SK-N-SH (cell line): ENCODE results near the gene NT5M. TPM values are rescaled to one million over a fixed set of nuclear protein-coding genes. Genes with fewer than 3 reads are reported as not detected.
"Not testable (repeated sequence)": the region's sequence is repeated elsewhere in the genome, so short reads cannot be mapped to it uniquely, and the experiment has no call there.

ENCODE experiments used
- CTCF ChIA-PET: fragments of 300-600, 350-600 bp; formaldehyde crosslinking; extraction: SDS; loops from one replicate; lab custom pipeline; 2021; lab: Yijun Ruan, JAX
- POLR2A ChIA-PET: fragments of 350-600 bp; sonication (Branson Sonifier 250); formaldehyde crosslinking; extraction: SDS; loops from one replicate; lab custom pipeline; 2020; ENCODE audit warnings: antibody characterized with exemption, inconsistent platforms; lab: Yijun Ruan, JAX
- DNase-seq: peaks from one replicate; pipeline ENCODE4 v3.0.0; 2012
- H2AFZ ChIP-seq: fragments of 200-600 bp; sonication (generic); 2 replicates; pipeline ENCODE4 v1.8.1; 2016; ENCODE audit warnings: antibody characterized with exemption, mild to moderate bottlenecking, low read depth
- H3F3A ChIP-seq: fragments of 200-600 bp; sonication (generic); replicated peaks from 2 replicates; pipeline ENCODE3; 2016; ENCODE audit warnings: antibody characterized with exemption, mild to moderate bottlenecking; ENCODE audit not compliant: insufficient read depth
- H3K27ac ChIP-seq, 2 experiments: fragments of 200-500 bp in 1 of 2; fragments of 200-600 bp in 1 of 2; sonication (Bioruptor generic) in 1 of 2; sonication (generic), shearing (Covaris generic) in 1 of 2; 2 replicates each; pipeline versions ENCODE4 v1.5.1 to v1.6.1; 2014 to 2016; ENCODE audit warnings: low read depth in 2 of 2, inconsistent platforms in 1 of 2, low read length in 1 of 2, mild to moderate bottlenecking in 1 of 2, mixed read lengths in 1 of 2
- H3K27me3 ChIP-seq: fragments of 200-600 bp; sonication (generic), shearing (Covaris generic); 2 replicates; pipeline ENCODE4 v1.6.1; 2016; ENCODE audit warnings: mixed run types; ENCODE audit not compliant: insufficient read depth
- H3K36me3 ChIP-seq, 2 experiments: fragments of 200-500 bp in 1 of 2; fragments of 200-600 bp in 1 of 2; sonication (Bioruptor generic) in 1 of 2; sonication (generic) in 1 of 2; replicated peaks in 1 of 2; 2 replicates each; pipeline versions ENCODE3 to v1.5.1; 2014 to 2016; ENCODE audit warnings: low read length in 1 of 2, mild to moderate bottlenecking in 1 of 2; ENCODE audit not compliant: insufficient read depth in 2 of 2, control insufficient read depth in 1 of 2
- H3K4me1 ChIP-seq, 2 experiments: fragments of 200-500 bp in 1 of 2; fragments of 200-600 bp in 1 of 2; sonication (Bioruptor generic) in 1 of 2; sonication (generic), shearing (Covaris generic) in 1 of 2; 2 replicates each; pipeline versions ENCODE4 v1.5.1 to v1.6.1; 2014 to 2016; ENCODE audit warnings: low read depth in 1 of 2, low read length in 1 of 2, mixed run types in 1 of 2; ENCODE audit not compliant: insufficient read depth in 2 of 2, control insufficient read depth in 1 of 2
- H3K4me2 ChIP-seq: fragments of 200-600 bp; sonication (generic), shearing (Covaris generic); 2 replicates; pipeline ENCODE4 v1.6.1; 2017; ENCODE audit warnings: mixed run types
- H3K4me3 ChIP-seq, 2 experiments: fragments of 200-500 bp in 1 of 2; fragments of 200-600 bp in 1 of 2; sonication (Bioruptor generic) in 1 of 2; sonication (generic), shearing (Covaris generic) in 1 of 2; 2 replicates each; pipeline versions ENCODE4 v1.5.1 to v1.8.1; 2014 to 2016; ENCODE audit warnings: low read depth in 2 of 2, inconsistent platforms in 1 of 2, low read length in 1 of 2, mild to moderate bottlenecking in 1 of 2, mixed read lengths in 1 of 2, moderate library complexity in 1 of 2
- H3K79me2 ChIP-seq: fragments of 200-600 bp; sonication (generic); 2 replicates; pipeline ENCODE4 v1.8.1; 2017; ENCODE audit warnings: mild to moderate bottlenecking; ENCODE audit not compliant: insufficient read depth
- H3K9ac ChIP-seq: fragments of 200-600 bp; sonication (generic); 2 replicates; pipeline ENCODE4 v1.6.1; 2017; ENCODE audit warnings: mixed run types
- H3K9me2 ChIP-seq: fragments of 200-600 bp; sonication (generic); 2 replicates; pipeline ENCODE4 v1.6.1; 2017; ENCODE audit warnings: mixed run types
- H3K9me3 ChIP-seq: fragments of 200-600 bp; sonication (generic); 2 replicates; pipeline ENCODE4 v1.6.1; 2017; ENCODE audit warnings: mixed run types, mild to moderate bottlenecking, moderate library complexity
- H4K20me1 ChIP-seq: fragments of 200-600 bp; sonication (generic); 2 replicates; pipeline ENCODE4 v1.6.1; 2017; ENCODE audit warnings: mild to moderate bottlenecking, mixed run types; ENCODE audit not compliant: insufficient read depth
- FOSL2 ChIP-seq: IDR thresholded peaks from 2 replicates; pipeline ENCODE4 v1.4.0; 2012; ENCODE audit warnings: low read depth, mild to moderate bottlenecking, moderate library complexity, borderline replicate concordance
- RAD21 ChIP-seq: IDR thresholded peaks from 2 replicates; pipeline ENCODE4 v1.6.1; 2012; ENCODE audit warnings: mild to moderate bottlenecking, low read length
- RCOR1 ChIP-seq: fragments of 150-350 bp; IDR thresholded peaks from 2 replicates; pipeline ENCODE4 v1.6.1; 2017; ENCODE audit warnings: antibody characterized with exemption, low read length
- RFX5 ChIP-seq: IDR thresholded peaks from 2 replicates; pipeline ENCODE4 v1.6.1; 2012; ENCODE audit warnings: mild to moderate bottlenecking, improper control_type of control experiment, low read length
- TAF1 ChIP-seq: IDR thresholded peaks from 2 replicates; pipeline ENCODE4 v1.6.1; 2012; ENCODE audit warnings: low read depth, mild to moderate bottlenecking, low read length, moderate library complexity, borderline replicate concordance
- ZBTB33 ChIP-seq: IDR thresholded peaks from 2 replicates; pipeline ENCODE4 v1.4.0; 2012; ENCODE audit warnings: low read depth, borderline replicate concordance
- WGBS: methylation state at CpG from one replicate; pipeline ENCODE4 v1.1.6; 2017; ENCODE audit warnings: low lambda C conversion rate; 5-methylcytosine and 5-hydroxymethylcytosine counted together
- polyA plus RNA-seq, 3 experiments: library from polyadenylated mRNA; depleted of rRNA; stranded (reverse); fragments of >200 nt; gene quantifications; 2 replicates each; pipeline ENCODE4 v1.2.3, GENCODE V29; 2012
- TF ChIP-seq, protein P1 (sequence below): fragments of 200-600 bp; sonication (generic); IDR thresholded peaks from 2 replicates; pipeline ENCODE4 v1.6.1; 2017; ENCODE audit warnings: antibody characterized with exemption, mild to moderate bottlenecking, moderate library complexity
- TF ChIP-seq, protein P2 (sequence below): IDR thresholded peaks from 2 replicates; pipeline ENCODE4 v1.4.0; 2012; ENCODE audit warnings: low read depth
- TF ChIP-seq, protein P3 (sequence below): fragments of 150-350 bp; IDR thresholded peaks from 2 replicates; pipeline ENCODE4 v1.6.1; 2017; ENCODE audit warnings: antibody characterized with exemption, low read length, low read depth, borderline replicate concordance
- TF ChIP-seq, protein P4 (sequence below): IDR thresholded peaks from 2 replicates; pipeline ENCODE4 v1.6.1; 2012; ENCODE audit warnings: mild to moderate bottlenecking, low read depth, low read length, moderate library complexity

Gene NT5M
- polyA plus RNA-seq, 1 of the 3 experiments (the other 2 are of a cell fraction) = 3.9 TPM

- WGBS = 92% methylated on average over 9 of the region's 9 CpGs
- H2AFZ ChIP-seq = no peak overlapping the region
- H3K36me3 ChIP-seq = peaks cover 38 to 67% of the 10 kb centered on the region in 2 experiments
- no peaks in the 10 kb centered on the region for H3K9me3 ChIP-seq
- ChIA-PET POLR2A (no interaction called here), CTCF (interaction anchor here (0.6 to 2.7 kb wide), 6 partner anchors 10 to 273 kb away, joined by 3 to 11 read pairs (median 4); partner anchors contain the start of gene COPS3)
- no peak overlapping the region for H3K27ac ChIP-seq
- H3K27me3 ChIP-seq = no peaks in the 10 kb centered on the region
- no peaks in the 10 kb centered on the region for H3K9me2 ChIP-seq
- H3K4me2 ChIP-seq = no peak overlapping the region
- peaks cover 12% of the 10 kb centered on the region; the same call in 1 of the 2 replicates for H4K20me1 ChIP-seq
- no peak overlapping the region for H3K4me3 ChIP-seq
- H3F3A ChIP-seq = peaks cover 9% of the 10 kb centered on the region
- DNase-seq = no peak
- H3K4me1 ChIP-seq = no peaks in the 10 kb centered on the region
- H3K9ac ChIP-seq = no peak overlapping the region
- TF ChIP-seq, protein P1, sequence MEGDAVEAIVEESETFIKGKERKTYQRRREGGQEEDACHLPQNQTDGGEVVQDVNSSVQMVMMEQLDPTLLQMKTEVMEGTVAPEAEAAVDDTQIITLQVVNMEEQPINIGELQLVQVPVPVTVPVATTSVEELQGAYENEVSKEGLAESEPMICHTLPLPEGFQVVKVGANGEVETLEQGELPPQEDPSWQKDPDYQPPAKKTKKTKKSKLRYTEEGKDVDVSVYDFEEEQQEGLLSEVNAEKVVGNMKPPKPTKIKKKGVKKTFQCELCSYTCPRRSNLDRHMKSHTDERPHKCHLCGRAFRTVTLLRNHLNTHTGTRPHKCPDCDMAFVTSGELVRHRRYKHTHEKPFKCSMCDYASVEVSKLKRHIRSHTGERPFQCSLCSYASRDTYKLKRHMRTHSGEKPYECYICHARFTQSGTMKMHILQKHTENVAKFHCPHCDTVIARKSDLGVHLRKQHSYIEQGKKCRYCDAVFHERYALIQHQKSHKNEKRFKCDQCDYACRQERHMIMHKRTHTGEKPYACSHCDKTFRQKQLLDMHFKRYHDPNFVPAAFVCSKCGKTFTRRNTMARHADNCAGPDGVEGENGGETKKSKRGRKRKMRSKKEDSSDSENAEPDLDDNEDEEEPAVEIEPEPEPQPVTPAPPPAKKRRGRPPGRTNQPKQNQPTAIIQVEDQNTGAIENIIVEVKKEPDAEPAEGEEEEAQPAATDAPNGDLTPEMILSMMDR = peak; percentile 55
- TF ChIP-seq, protein P2, sequence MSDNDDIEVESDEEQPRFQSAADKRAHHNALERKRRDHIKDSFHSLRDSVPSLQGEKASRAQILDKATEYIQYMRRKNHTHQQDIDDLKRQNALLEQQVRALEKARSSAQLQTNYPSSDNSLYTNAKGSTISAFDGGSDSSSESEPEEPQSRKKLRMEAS = no peak
- 0 out of 2 replicates have a peak, but pooled peaks have one; percentile 7 for TF ChIP-seq RAD21
- TF ChIP-seq, protein P3, sequence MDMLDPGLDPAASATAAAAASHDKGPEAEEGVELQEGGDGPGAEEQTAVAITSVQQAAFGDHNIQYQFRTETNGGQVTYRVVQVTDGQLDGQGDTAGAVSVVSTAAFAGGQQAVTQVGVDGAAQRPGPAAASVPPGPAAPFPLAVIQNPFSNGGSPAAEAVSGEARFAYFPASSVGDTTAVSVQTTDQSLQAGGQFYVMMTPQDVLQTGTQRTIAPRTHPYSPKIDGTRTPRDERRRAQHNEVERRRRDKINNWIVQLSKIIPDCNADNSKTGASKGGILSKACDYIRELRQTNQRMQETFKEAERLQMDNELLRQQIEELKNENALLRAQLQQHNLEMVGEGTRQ = no peak
- H3K79me2 ChIP-seq = peaks cover 41% of the 10 kb centered on the region
These were observed 33.0 kb upstream of the NT5M start for GRCh38 chr17:17269926-17270773.

DNA sequence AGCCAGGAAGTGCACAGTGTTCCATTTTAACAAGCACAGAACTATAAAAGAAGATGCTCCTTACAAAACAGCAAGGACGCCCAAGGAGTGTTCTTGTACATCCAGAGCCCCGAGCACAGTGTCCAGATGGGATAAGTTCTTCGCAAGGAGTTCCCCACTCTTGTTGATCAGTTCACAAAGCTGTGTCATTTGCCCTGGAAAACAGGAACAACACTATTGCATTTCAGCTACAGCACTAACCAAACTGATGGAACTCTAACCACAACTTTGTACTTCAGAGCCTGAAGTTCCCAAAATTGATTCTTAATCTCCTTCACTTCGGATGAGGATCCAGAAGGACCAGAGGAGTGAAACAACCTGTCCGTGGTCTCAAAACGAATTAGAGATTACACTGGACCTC is 27.2 kb upstream of the NT5M start:
- Histone ChIP-seq H3K4me1 (peaks cover 2 to 7% of the 10 kb centered on the region in 2 experiments; a peak in 3 of 4 replicates), H3K27me3 (no peaks in the 10 kb centered on the region), H3K36me3 (peaks cover 12 to 29% of the 10 kb centered on the region in 2 experiments), H3K9me3 (no peaks in the 10 kb centered on the region), H3K79me2 (peaks cover 87% of the 10 kb centered on the region), H2AFZ (no peak overlapping the region), H3K9me2 (no peaks in the 10 kb centered on the region), H3K27ac (no peak overlapping the region), H3F3A (peaks cover 6% of the 10 kb centered on the region), H3K9ac (no peak overlapping the region), H4K20me1 (peaks cover 40% of the 10 kb centered on the region), H3K4me3 (no peak overlapping the region), H3K4me2 (no peak overlapping the region)
- ChIA-PET POLR2A (no interaction called here), CTCF (interaction anchor here (0.6 to 2.0 kb wide), 2 partner anchors 134 to 185 kb away, joined by 3 to 8 read pairs; no protein-coding TSS in a partner anchor)
- DNase-seq = no peak
- TF ChIP-seq RFX5 = no peak
- no peak for TF ChIP-seq TAF1
- TF ChIP-seq RCOR1 = no peak
- TF ChIP-seq, protein P4, sequence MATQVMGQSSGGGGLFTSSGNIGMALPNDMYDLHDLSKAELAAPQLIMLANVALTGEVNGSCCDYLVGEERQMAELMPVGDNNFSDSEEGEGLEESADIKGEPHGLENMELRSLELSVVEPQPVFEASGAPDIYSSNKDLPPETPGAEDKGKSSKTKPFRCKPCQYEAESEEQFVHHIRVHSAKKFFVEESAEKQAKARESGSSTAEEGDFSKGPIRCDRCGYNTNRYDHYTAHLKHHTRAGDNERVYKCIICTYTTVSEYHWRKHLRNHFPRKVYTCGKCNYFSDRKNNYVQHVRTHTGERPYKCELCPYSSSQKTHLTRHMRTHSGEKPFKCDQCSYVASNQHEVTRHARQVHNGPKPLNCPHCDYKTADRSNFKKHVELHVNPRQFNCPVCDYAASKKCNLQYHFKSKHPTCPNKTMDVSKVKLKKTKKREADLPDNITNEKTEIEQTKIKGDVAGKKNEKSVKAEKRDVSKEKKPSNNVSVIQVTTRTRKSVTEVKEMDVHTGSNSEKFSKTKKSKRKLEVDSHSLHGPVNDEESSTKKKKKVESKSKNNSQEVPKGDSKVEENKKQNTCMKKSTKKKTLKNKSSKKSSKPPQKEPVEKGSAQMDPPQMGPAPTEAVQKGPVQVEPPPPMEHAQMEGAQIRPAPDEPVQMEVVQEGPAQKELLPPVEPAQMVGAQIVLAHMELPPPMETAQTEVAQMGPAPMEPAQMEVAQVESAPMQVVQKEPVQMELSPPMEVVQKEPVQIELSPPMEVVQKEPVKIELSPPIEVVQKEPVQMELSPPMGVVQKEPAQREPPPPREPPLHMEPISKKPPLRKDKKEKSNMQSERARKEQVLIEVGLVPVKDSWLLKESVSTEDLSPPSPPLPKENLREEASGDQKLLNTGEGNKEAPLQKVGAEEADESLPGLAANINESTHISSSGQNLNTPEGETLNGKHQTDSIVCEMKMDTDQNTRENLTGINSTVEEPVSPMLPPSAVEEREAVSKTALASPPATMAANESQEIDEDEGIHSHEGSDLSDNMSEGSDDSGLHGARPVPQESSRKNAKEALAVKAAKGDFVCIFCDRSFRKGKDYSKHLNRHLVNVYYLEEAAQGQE = no peak
- TF ChIP-seq FOSL2 = no peak
- no peak for TF ChIP-seq ZBTB33
- 95% methylated on average over 6 of the region's 6 CpGs for WGBS

DNA sequence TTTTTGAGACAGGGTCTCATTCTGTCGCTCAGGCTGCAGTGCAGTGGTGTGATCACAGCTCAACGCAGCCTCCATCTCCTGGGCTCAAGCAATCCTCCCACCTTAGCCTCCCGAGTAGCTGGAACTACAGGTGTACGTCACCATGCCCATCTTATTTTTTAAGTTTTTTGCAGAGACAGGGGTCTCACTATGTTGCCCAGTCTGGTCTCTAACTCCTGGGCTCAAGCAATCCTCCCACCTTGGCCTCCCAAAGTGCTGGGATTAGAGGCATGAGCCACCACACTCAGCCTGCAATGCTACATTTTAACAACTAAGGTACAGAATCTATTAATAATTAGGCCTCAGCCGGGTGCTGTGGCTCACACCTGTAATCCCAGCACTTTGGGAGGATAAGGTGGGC is 25.7 kb upstream of the NT5M start:
- H3F3A ChIP-seq, H3K9me2 ChIP-seq, POLR2A ChIA-PET, H3K9ac ChIP-seq, H3K4me2 ChIP-seq, H2AFZ ChIP-seq, H3K4me1 ChIP-seq, H3K9me3 ChIP-seq, H3K27ac ChIP-seq, H3K27me3 ChIP-seq, H3K4me3 ChIP-seq, DNase-seq: not testable (repeated sequence)
- Histone ChIP-seq H3K36me3 (peaks cover 12 to 21% of the 10 kb centered on the region in 2 experiments), H4K20me1 (peaks cover 38% of the 10 kb centered on the region), H3K79me2 (peaks cover 81% of the 10 kb centered on the region)
- 88% methylated on average over 5 of the region's 5 CpGs for WGBS
- CTCF ChIA-PET = interaction anchor here (2.0 kb wide), 1 partner anchor 136 kb away, joined by 8 read pairs; no protein-coding TSS in a partner anchor
